ENCODE results near the gene PCNX3. TPM values are rescaled to one million over a fixed set of nuclear protein-coding genes. Genes with fewer than 3 reads are reported as not detected.

The PCNX3 gene
- total RNA-seq, 1 experiment from 2014 or later: 74.5 TPM

DNA sequence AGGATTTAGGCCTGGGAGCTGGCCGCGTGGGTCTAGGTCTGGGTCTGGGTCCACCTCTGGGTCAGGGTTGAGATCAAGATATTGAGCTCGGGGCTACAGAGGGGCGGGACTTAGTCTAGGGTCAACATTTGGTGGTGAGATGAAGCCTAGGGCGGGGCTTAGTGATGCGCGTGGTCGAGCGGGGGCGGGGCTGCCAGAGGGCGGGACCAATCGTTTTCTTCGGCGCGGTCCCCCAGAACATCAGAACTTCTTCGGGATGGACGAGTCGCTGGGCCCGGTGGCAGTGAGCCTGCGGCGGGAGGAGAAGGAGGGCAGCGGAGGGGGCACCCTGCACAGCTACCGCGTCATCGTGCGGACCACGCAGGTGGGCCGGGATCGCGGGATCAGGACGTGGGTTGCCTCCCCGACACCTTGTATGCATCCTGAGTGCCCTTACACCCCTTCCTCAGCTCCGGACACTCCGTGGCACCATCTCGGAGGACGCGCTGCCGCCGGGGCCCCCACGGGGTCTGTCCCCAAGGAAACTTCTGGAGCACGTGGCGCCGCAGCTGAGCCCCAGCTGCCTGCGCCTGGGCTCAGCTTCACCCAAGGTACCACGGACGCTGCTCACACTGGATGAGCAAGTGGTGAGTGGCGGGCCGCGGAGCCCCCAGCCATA is 26.6 kb downstream of the PCNX3 start:
- TF ChIP-seq POLR2AphosphoS5 (IDR thresholded peaks at IDR 0.05; ENCODE audit: low read depth, low read length): no peak
- TF ChIP-seq, protein P1, sequence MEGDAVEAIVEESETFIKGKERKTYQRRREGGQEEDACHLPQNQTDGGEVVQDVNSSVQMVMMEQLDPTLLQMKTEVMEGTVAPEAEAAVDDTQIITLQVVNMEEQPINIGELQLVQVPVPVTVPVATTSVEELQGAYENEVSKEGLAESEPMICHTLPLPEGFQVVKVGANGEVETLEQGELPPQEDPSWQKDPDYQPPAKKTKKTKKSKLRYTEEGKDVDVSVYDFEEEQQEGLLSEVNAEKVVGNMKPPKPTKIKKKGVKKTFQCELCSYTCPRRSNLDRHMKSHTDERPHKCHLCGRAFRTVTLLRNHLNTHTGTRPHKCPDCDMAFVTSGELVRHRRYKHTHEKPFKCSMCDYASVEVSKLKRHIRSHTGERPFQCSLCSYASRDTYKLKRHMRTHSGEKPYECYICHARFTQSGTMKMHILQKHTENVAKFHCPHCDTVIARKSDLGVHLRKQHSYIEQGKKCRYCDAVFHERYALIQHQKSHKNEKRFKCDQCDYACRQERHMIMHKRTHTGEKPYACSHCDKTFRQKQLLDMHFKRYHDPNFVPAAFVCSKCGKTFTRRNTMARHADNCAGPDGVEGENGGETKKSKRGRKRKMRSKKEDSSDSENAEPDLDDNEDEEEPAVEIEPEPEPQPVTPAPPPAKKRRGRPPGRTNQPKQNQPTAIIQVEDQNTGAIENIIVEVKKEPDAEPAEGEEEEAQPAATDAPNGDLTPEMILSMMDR (IDR thresholded peaks at IDR 0.05): no peak
- TF ChIP-seq TCF7L2 (IDR thresholded peaks at IDR 0.05; ENCODE audit: low read depth, low read length): no peak
- TF ChIP-seq, protein P2, sequence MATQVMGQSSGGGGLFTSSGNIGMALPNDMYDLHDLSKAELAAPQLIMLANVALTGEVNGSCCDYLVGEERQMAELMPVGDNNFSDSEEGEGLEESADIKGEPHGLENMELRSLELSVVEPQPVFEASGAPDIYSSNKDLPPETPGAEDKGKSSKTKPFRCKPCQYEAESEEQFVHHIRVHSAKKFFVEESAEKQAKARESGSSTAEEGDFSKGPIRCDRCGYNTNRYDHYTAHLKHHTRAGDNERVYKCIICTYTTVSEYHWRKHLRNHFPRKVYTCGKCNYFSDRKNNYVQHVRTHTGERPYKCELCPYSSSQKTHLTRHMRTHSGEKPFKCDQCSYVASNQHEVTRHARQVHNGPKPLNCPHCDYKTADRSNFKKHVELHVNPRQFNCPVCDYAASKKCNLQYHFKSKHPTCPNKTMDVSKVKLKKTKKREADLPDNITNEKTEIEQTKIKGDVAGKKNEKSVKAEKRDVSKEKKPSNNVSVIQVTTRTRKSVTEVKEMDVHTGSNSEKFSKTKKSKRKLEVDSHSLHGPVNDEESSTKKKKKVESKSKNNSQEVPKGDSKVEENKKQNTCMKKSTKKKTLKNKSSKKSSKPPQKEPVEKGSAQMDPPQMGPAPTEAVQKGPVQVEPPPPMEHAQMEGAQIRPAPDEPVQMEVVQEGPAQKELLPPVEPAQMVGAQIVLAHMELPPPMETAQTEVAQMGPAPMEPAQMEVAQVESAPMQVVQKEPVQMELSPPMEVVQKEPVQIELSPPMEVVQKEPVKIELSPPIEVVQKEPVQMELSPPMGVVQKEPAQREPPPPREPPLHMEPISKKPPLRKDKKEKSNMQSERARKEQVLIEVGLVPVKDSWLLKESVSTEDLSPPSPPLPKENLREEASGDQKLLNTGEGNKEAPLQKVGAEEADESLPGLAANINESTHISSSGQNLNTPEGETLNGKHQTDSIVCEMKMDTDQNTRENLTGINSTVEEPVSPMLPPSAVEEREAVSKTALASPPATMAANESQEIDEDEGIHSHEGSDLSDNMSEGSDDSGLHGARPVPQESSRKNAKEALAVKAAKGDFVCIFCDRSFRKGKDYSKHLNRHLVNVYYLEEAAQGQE (IDR thresholded peaks at IDR 0.05; ENCODE audit: insufficient read depth in 1 of 2, low read depth in 2 of 2, low read length in 1 of 2): no peak
- no peak for TF ChIP-seq SIN3A (IDR thresholded peaks at IDR 0.05; ENCODE audit: borderline replicate concordance, insufficient read depth, low read depth, low read length)
- ATAC-seq (no peak), DNase-seq (ENCODE audit: low read depth, low spot score) (no peak)
- H3K9me3 ChIP-seq (ENCODE audit: control insufficient read depth, insufficient read depth, low read depth, low read length): no peaks in the 10 kb centered on the region
- no peaks in the 10 kb centered on the region; the same call in 1 of the 2 replicates for H3K36me3 ChIP-seq (ENCODE audit: control insufficient read depth, insufficient read depth, low read length)
- H3K4me3 ChIP-seq (ENCODE audit: low read depth in 2 of 2, low read length in 2 of 2): no peak overlapping the region
- H3K4me1 ChIP-seq (ENCODE audit: control insufficient read depth, insufficient read depth, low read length): peaks cover 21% of the 10 kb centered on the region
- ChIA-PET CTCF (no interaction called here), POLR2A (no interaction called here)
- no peak overlapping the region for H3K27ac ChIP-seq (ENCODE audit: low read length)
- in situ Hi-C loops (cut with HindIII; ENCODE audit: low pct_unique_long_range_greater_than_20kb, low sequenced_read_pairs) (no loop called here), intact Hi-C loops (cut with micrococcal nuclease; ENCODE audit: unreplicated experiment) (no loop called here)
- no TSS peak for BruUV-seq (replicated peaks)
- no peaks in the 10 kb centered on the region for H3K27me3 ChIP-seq (ENCODE audit: control insufficient read depth, insufficient read depth, low read length)

DNA sequence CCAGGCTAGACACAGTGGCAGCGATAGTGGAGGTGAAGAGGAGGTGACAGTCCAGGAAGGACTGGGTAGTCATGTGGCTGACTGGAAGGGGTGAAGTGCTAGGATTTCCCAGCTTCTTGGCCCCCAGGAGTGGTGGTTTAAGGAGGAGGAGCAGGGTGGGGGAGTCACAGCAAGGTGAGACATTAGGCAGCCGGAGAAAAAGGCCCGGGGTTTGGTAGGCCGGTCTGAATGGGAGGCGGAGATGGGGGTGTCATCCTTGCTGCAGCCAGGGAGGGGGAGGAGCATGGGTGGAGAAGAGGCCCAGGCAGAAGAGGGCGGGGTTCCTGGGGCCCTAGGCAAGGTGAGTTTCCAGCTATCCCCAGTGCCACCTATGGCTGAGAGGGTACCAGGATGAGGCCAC is 28.4 kb downstream of the PCNX3 start:
- BruUV-seq (replicated peaks): no TSS peak
- DNase-seq (ENCODE audit: low read depth, low spot score): no peak
- H3K4me1 ChIP-seq (ENCODE audit: control insufficient read depth, insufficient read depth, low read length): peaks cover 8% of the 10 kb centered on the region; the same call in 1 of the 2 replicates

More for the DNA sequence above, 28.4 kb downstream of the PCNX3 start:
- Histone ChIP-seq H3K27me3 (ENCODE audit: control insufficient read depth, insufficient read depth, low read length) (no peaks in the 10 kb centered on the region), H3K9me3 (ENCODE audit: control insufficient read depth, insufficient read depth, low read depth, low read length) (no peaks in the 10 kb centered on the region), H3K27ac (ENCODE audit: low read length) (no peak overlapping the region), H3K36me3 (ENCODE audit: control insufficient read depth, insufficient read depth, low read length) (no peaks in the 10 kb centered on the region), H3K4me3 (ENCODE audit: low read depth in 2 of 2, low read length in 2 of 2) (no peak overlapping the region)
- in situ Hi-C loops (cut with HindIII; ENCODE audit: low pct_unique_long_range_greater_than_20kb, low sequenced_read_pairs): no loop called here
- intact Hi-C loops (cut with micrococcal nuclease; ENCODE audit: unreplicated experiment): no loop called here
- ChIA-PET CTCF (no interaction called here), POLR2A (interaction anchor here (0.7 to 0.9 kb wide), 2 partner anchors 83 to 220 kb away, joined by 4 to 5 read pairs; no protein-coding TSS in a partner anchor)
- TF ChIP-seq TCF7L2 (IDR thresholded peaks at IDR 0.05; ENCODE audit: low read depth, low read length) (no peak), POLR2AphosphoS5 (IDR thresholded peaks at IDR 0.05; ENCODE audit: low read depth, low read length) (no peak), SIN3A (IDR thresholded peaks at IDR 0.05; ENCODE audit: borderline replicate concordance, insufficient read depth, low read depth, low read length) (no peak)
- TF ChIP-seq, protein P2 (IDR thresholded peaks at IDR 0.05; ENCODE audit: insufficient read depth in 1 of 2, low read depth in 2 of 2, low read length in 1 of 2): no peak
- TF ChIP-seq, protein P1 (IDR thresholded peaks at IDR 0.05): no peak
- no peak for ATAC-seq

Data from Panc1 (cell line).